Stimulated activated CD8-positive, alpha-beta memory T cell treated with anti-CD3 and anti-CD28 coated beads, Interleukin-12 subunit alpha, Interleukin-12 subunit beta, amount 100 ng/mL, for 1 hour (primary cell): ENCODE data around the gene ERFE.

Source experiments
- DNase-seq: peaks from one replicate; pipeline ENCODE4 v3.0.0-alpha.2; 2020; ENCODE audit warnings: low read depth

Gene ERFE

GRCh38 chr2:238126775-238127164 lies 32.0 kb upstream of the ERFE start:
- DNase-seq, result no peak

GRCh38 chr2:238127165-238128060 lies 31.4 kb upstream of the ERFE start:
- no peak for DNase-seq

DNA sequence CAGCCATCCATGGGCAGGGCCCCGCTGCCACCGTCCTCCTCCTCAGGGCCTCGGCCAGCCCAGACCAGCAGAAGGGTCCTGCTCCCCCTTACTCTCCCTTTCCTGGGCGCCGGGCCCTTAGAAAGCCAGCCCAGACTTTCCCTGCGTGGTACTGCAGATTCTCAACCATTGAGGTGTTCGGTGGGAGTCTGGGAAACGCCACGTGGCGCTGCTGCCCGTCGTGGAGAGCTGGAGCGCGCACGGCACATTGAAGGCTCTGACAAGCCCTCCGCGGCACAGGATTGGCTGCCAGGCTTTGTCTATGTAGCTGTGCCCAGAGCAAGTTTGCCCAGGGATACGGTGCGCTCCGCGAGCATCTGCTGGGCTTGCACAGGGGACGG lies 30.7 kb upstream of the ERFE start:
- no peak for DNase-seq

- DNase-seq, result no peak
Measured at GRCh38 chr2:238128534-238129001, 30.2 kb upstream of the ERFE start.

DNA sequence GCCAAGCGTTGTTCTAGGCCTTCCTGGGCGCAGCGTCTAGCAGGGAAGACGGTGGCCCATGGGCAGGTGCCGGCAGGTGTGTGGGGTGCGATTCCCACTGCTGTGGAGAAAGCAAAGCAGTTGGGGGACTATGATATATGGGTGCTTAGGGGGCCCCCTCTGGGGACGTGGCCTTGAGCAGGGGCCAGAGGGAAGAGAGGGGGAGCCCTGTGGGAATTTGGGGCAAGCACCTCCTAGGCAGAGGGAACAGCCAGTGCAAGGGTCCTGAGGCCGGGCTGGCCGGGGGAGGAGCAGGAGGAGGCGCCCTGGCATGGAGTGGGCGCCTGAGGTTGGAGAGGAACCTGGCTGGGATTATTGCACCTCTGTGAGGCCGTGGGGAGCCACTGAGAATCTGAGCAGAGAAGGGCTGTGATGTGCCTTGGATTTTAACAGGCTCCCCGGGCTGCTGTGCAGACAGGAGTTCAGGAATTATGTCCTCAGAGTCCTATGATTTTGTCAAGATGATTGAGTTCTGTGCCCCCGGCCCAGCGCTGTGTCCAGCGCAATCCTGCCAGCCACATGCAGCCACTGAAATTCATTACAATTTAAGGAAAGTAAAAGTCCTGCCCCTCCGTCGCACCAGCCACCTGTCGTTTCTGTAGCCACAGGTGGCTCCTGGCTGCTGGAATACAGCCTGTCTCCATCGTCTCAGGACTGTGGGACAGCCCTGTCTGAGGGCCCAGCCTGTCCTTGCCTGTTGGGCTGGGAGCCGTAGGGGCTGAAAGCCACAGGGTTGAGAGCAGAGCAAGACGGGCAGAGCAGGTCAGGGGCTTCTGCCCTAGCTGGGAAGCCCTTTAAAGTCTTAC lies 29.4 kb upstream of the ERFE start:
- no peak for DNase-seq

DNA sequence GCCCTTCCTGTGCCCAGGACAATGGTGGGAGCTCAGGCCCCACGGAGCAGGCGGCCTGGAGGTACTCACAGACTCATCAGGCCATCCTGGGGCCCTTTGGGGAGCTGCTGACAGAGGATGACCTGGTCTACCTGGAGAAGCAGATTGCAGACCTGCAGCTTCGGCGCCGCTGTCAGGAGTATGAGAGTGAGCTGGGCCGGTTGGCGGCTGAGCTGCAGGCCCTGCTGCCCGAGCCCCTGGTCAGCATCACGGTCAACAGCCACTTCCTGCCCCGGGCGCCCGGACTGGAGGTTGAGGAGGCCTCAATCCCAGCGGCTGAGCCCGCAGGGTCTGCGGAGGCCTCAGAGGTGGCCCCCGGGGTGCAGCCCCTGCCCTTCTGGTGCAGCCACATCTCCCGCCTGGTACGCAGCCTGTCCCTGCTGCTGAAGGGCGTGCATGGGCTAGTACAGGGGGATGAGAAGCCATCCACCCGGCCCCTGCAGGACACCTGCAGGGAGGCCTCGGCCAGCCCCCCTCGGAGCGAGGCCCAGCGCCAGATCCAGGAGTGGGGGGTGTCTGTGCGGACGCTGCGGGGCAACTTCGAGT lies 28.6 kb upstream of the ERFE start:
- DNase-seq, result no peak

DNA sequence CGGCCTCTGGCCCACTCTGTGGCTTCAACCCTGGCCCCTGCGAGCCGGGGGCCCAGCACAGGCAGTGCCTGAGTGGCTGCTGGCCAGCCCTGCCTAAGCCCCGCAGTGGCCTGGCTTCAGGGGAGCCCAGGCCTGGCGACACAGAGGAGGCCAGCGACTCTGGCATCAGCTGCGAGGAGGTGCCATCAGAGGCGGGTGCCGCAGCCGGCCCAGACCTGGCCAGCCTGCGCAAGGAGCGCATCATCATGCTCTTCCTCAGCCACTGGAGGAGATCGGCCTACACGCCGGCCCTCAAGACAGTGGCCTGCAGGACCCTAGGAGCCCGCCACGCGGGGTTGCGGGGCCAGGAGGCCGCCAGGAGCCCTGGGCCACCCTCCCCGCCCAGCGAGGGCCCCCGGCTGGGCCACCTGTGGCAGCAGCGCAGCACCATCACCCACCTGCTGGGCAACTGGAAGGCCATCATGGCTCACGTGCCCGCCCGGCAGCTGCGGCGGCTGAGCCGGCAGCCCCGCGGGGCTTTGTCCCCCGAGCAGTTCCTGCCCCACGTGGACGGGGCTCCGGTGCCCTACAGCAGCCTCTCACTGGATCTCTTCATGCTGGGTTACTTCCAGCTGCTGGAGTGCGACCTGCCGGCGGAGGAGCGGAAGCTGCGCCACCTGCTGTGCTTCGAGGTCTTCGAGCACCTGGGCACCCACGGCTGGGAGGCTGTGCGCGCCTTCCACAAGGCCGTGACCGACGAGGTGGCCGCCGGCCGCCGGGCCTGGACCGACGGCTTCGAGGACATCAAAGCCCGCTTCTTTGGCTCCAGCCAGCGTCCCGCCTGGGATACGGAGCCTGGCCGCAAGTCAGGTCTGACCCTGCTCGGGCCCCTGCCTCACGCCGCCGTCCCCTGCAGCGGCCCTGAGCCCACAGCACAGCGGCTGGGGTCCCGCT lies 27.8 kb upstream of the ERFE start:
- DNase-seq, result no peak

DNA sequence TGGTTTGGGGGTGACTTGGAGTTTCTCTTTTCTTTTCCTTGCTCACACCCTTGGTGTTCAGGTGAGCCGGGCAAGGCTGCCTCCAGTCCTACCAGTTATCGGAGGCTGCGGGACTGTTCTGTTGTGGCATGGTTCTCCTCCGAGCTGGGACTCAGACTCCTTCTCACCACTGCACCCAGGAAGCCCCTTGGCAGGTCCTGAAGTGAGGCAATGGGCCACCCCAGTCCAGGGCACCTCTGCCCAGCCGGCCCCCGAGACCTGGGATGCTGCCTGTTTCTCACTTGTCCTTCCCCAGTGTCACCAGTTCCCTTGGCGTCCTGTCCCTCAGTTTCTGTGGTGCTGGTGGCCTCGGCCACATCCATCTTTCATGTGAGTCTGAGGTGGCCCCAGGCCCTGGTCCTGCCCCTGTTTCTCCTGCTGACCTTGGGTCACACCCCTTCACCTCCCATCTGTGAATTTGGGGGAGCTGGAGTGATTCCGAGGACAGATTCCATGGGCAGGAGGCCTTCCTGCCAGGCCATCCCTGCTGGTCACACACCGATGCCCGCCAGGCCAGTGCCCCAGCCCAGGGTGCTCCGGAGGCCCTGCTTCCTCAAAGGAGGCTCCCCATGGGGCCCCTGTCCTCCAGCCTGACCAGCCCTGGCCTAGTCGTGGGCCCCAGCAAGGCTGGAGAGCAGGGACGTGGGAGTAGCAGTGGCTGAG lies 26.9 kb upstream of the ERFE start:
- no peak for DNase-seq

DNA sequence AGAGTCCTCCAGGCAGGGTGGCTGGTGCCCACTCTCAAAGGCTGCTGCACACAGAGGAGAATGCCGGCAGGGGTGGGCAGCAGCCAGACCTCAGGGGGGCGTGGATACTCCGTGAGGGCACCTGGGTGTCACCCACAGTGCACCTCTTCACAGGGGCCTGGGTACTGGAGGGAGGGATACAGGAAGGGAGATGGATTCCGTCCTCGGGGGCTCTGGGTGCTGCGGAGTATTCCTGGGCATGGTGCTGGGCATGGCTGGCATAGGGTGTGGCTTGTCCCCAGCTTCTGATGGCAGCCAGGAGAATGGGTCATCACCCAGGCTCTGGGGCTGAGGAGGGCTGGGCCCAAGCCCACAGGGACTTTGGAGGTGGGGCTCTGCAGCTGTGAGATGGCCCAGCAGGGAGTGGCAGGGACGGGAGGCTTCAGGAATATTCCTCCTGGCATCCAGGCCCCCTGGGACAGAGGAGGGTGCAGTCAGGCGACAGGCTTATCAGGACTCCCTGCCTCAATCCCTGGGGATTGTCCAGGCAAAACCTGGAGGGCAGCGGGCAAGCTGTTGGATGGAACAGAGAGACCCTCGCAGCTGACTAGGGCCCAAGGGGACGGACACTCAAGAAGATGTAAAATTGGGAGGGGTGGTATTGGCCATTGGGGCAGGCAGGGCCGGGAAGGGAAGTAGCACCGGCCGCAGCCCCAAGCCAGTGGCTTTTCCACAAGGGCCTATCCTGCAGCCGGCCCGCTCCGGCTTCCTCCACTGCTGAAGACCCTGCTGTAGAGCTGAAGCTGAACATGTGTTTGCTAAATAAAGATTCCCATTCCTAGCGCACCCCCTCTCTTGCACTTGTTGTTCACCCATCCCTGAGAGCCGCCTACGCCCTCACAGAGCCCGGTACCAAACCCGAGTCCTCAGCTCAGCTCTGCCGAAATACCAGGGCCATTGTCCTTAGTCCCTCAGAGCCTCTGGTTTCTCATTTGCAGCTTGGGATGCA lies 26.0 kb upstream of the ERFE start:
- no peak for DNase-seq

DNA sequence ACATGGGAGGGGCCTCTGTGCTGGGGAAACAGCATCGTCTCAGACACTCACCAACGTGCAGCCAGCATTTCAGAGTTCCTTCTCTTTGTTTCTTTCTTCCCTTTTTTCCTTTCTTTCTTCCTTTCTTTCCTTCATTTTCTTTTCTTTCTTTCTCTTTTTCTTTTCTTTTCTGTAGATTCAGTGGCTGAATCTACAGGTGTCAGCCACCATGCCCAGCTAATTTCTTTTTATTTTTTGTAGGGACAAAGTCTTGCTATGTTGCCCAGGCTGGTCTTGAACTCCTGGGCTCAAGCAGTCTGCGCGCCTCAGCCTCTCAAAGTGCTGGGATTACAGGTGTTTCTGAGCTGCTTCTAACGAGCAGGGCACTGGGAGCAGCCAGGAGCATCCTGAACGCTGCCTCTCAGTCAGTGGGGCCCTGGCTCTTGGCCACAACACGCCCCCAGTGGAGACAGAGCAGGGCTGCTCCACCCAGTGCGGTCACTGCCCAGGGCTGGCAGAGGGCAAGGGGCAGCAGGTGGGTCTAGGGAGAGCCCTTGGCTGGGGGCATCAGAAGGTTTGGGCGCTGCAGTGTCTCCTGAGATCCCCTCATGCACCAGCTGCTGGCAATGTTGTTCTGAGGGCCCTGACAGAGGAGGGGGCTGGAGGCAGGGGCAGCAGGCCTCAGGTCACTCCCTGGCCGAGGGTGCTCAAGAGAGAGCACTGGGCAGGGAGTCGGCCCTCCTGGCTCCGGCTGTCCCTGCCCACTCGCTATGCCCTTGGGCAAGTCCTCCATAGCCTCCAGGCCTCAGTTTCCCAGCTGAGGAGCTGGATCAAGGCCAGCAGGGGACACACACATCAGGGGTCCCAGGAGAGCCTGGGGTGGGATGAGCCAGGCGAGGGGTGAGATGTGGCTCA lies 25.0 kb upstream of the ERFE start:
- no peak for DNase-seq

DNA sequence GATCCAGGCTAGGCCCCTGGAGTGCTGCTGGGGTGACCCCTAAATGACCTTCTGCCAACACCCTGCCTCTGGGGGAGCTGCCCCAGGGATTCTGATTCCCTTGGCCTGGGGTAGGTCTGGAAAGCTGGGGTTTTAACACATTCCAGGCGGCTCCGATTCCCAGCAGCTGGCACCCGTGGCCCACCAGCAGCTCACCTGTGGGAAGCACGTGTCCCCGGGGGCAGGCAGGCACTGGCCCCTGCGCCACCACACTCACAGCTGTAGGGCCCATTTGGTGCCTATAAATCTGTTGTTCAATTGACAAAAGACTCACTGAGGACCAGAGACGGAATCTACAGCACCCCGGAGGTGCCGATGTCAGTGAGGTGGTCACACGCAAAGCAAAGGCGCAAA lies 24.4 kb upstream of the ERFE start:
- DNase-seq, result no peak

GRCh38 chr2:238135601-238136150 lies 23.1 kb upstream of the ERFE start:
- no peak for DNase-seq

GRCh38 chr2:238136820-238137537 lies 21.8 kb upstream of the ERFE start:
- no peak for DNase-seq

DNA sequence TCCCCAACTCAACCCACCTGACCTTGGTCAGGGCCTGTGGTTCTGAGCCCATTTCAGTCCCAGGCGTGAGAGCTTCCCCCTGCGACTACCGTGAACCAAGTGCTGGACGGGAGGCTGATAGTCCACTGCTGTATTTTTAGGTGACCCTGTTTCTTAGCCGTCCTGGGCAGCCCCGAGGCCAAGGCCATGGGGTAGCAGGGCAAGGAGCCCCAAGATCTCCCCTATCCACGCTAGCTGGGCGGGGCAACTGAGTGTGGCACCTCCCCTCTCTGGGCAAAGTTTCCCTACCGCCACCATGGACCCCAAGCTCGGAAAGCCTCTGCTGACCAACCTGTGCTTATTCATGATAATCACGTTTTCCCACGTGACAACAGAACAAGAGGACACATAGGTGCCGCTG lies 20.9 kb upstream of the ERFE start:
- no peak for DNase-seq

- DNase-seq, result no peak
Measured at GRCh38 chr2:238138331-238139195, 20.2 kb upstream of the ERFE start, which contains the start of gene KLHL30. TSS of gene KLHL30 (plus strand) at chr2:238138668. CDS start at chr2:238140755, 2,087 bp downstream.

DNA sequence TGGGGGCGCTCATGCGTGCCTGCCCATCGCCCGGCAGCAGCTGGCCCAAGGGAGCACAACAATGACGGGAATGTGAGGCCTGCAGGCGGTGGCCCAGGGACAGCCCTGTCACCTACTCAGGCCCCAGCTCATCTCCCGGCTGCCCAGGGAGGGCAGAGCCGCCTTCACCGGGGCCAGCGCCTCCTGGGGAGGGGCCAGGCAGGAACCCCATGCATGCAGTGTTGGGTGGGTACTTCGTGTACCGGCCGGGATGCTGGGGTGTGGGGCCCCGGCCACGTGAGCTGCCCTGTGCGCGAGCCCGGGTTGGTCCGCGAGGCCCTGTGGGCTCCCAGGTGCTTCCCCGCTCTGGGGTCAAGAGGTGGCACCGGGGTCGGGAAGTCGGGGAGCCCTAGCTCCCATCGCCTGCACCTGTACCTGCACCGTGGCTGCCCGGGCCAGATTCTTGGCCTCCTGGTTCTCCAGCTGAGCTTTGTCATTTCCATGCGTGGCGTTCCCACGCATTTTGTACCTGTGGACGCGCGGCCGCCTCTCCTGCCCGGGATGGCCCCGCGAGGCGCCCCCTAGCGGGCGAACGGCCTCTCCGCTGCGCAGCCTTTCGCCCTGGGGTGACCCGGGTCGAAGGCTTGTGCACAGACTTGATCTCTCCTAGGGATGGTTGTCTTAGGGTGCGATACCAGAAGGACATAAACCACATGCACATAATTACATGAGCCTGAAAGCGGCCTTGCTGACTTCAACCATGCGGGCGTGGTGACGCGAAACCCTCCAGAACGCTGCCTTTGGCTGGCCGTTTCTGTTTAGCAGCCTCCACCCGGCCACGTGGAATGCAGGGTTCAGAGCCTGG lies 19.4 kb upstream of the ERFE start:
- no peak for DNase-seq
